B cell (primary cell): Measurements from ENCODE around the gene NELL1. TPM values are rescaled to one million over a fixed set of nuclear protein-coding genes. Genes with fewer than 3 reads are reported as not detected.

Experiments
- ATAC-seq: fragments of 200-7000 bp; cut with Tn5 transposase; one replicate; pipeline ENCODE4 v1.10.0; 2021; ENCODE audit warnings: low read depth, mild to moderate bottlenecking, moderate number of reproducible peaks, moderate library complexity
- CTCF ChIA-PET: fragments of 350-600 bp; sonication (Branson Sonifier 250); formaldehyde crosslinking; loops from one replicate; lab custom pipeline; 2021; ENCODE audit warnings: antibody characterized with exemption, inconsistent platforms; lab: Charles Lee
- POLR2A ChIA-PET: fragments of 350-600 bp; sonication (Branson Sonifier 250); formaldehyde crosslinking; loops from one replicate; lab custom pipeline; 2021; ENCODE audit warnings: antibody characterized with exemption; lab: Charles Lee
- DNase-seq: peaks from one replicate; pipeline ENCODE4 v3.0.0; 2013
- H2AFZ ChIP-seq: 2 replicates; pipeline ENCODE4 v1.6.1; 2012; ENCODE audit warnings: mild to moderate bottlenecking, low read depth, low read length; ENCODE audit not compliant: insufficient read depth, poor library complexity, severe bottlenecking
- H3K27ac ChIP-seq, 2 donors: 1 replicate in 1 of 2; 2 replicates in 1 of 2; pipeline ENCODE4 v1.5.1; 2012 to 2013; ENCODE audit warnings: low read length in 2 of 2, mild to moderate bottlenecking in 2 of 2, moderate library complexity in 1 of 2
- H3K27me3 ChIP-seq, 4 experiments: fragments of 200-600 bp in 1 of 4; sonication (generic) in 1 of 4; replicated peaks in 1 of 4; 1 replicate in 2 of 4; 2 replicates in 2 of 4; pipeline versions ENCODE4 v1.6.1 to v1.7.0; 2013 to 2016; ENCODE audit warnings: low read length in 3 of 4, mild to moderate bottlenecking in 2 of 4, mixed read lengths in 1 of 4, moderate library complexity in 1 of 4; ENCODE audit not compliant: insufficient read depth in 4 of 4, control insufficient read depth in 3 of 4; ENCODE audit errors: control extremely low read depth in 1 of 4
- H3K36me3 ChIP-seq, 2 experiments: replicated peaks in 1 of 2; 1 replicate in 1 of 2; 2 replicates in 1 of 2; pipeline versions ENCODE4 v1.6.1 to v1.7.1; 2013; ENCODE audit warnings: low read length in 1 of 2; ENCODE audit not compliant: insufficient read depth in 2 of 2, control insufficient read depth in 1 of 2; ENCODE audit errors: control extremely low read depth in 1 of 2, extremely low read depth in 1 of 2
- H3K4me1 ChIP-seq, 2 donors: fragments of 200-600 bp in 1 of 2; sonication (generic) in 1 of 2; 1 replicate in 1 of 2; 2 replicates in 1 of 2; pipeline versions ENCODE4 v1.5.1 to v1.6.1; 2013 to 2017; ENCODE audit warnings: low read length in 2 of 2; ENCODE audit not compliant: control insufficient read depth in 2 of 2, insufficient read depth in 2 of 2
- H3K4me2 ChIP-seq: replicated peaks from 2 replicates; pipeline ENCODE3; 2012; ENCODE audit warnings: mild to moderate bottlenecking, low read depth, low read length; ENCODE audit not compliant: poor library complexity, severe bottlenecking
- H3K4me3 ChIP-seq, 5 experiments: fragments of 200-600 bp in 1 of 5; sonication (generic) in 1 of 5; 1 replicate in 3 of 5; 2 replicates in 2 of 5; pipeline versions ENCODE4 v1.5.1 to v1.7.0; 2011 to 2016; ENCODE audit warnings: low read length in 4 of 5, mild to moderate bottlenecking in 4 of 5, low read depth in 2 of 5, control low read depth in 1 of 5, moderate library complexity in 1 of 5; ENCODE audit not compliant: insufficient read depth in 1 of 5; ENCODE audit errors: control extremely low read depth in 1 of 5, extremely low read depth in 1 of 5
- H3K79me2 ChIP-seq: fragments of 200-600 bp; sonication (generic); one replicate; pipeline ENCODE4 v1.6.0; 2016; ENCODE audit warnings: low read length; ENCODE audit not compliant: control insufficient read depth, insufficient read depth
- H3K9ac ChIP-seq: fragments of 200-600 bp; sonication (generic); 2 replicates; pipeline ENCODE4 v1.6.1; 2017; ENCODE audit warnings: mild to moderate bottlenecking, low read length, moderate library complexity
- H3K9me3 ChIP-seq, 3 donors: one replicate each; pipeline versions ENCODE4 v1.6.1 to v1.7.1; 2013; ENCODE audit warnings: low read length in 2 of 3; ENCODE audit not compliant: control insufficient read depth in 2 of 3, insufficient read depth in 1 of 3; ENCODE audit errors: control extremely low read depth in 1 of 3
- H4K20me1 ChIP-seq: 2 replicates; pipeline ENCODE4 v1.6.0; 2012; ENCODE audit warnings: mild to moderate bottlenecking, low read length; ENCODE audit not compliant: insufficient read depth, control insufficient read depth, poor library complexity, severe bottlenecking
- H3K27ac Mint-ChIP-seq: one replicate; pipeline ENCODE4 v1.8.0; 2021; ENCODE audit warnings: mixed read lengths
- H3K27me3 Mint-ChIP-seq: one replicate; pipeline ENCODE4 v1.8.0; 2021; ENCODE audit warnings: mixed read lengths
- H3K4me1 Mint-ChIP-seq: one replicate; pipeline ENCODE4 v1.8.0; 2021; ENCODE audit warnings: mixed read lengths
- H3K4me3 Mint-ChIP-seq: one replicate; pipeline ENCODE4 v1.8.0; 2021; ENCODE audit warnings: mixed read lengths
- H3K9me3 Mint-ChIP-seq: one replicate; pipeline ENCODE4 v1.8.0; 2022; ENCODE audit warnings: mixed read lengths; ENCODE audit not compliant: insufficient read depth
- EZH2 ChIP-seq: IDR thresholded peaks from 2 replicates; pipeline ENCODE4 v1.6.1; 2012; ENCODE audit warnings: borderline replicate concordance, low read depth, mild to moderate bottlenecking, moderate library complexity, low read length; ENCODE audit not compliant: insufficient read depth, poor library complexity, severe bottlenecking
- WGBS: methylation state at CpG from one replicate; pipeline ENCODE4 v1.1.5; 2013; ENCODE audit warnings: missing lambda C conversion rate; ENCODE audit not compliant: insufficient coverage; 5-methylcytosine and 5-hydroxymethylcytosine counted together
- intact Hi-C: fragments of 100-400 bp; cut with micrococcal nuclease; formaldehyde crosslinking; loops from one replicate; pipeline ENCODE4 v1.10.0; 2022
- polyA plus RNA-seq: library from polyadenylated mRNA; depleted of rRNA; stranded (reverse); fragments of >200 nt; gene quantifications from 2 replicates; pipeline ENCODE4 v1.2.3, GENCODE V29; 2012
- total RNA-seq, 2 donors: library from RNA; stranded (reverse); fragments of 120-200 nt in 1 of 2; gene quantifications; 1 replicate in 1 of 2; 2 replicates in 1 of 2; pipeline versions ENCODE4 v1.2.3 to v1.2.4, GENCODE V29; 2013 to 2022
- TF ChIP-seq, protein P1 (sequence below): fragments of 200-600 bp; IDR thresholded peaks from one replicate; pipeline ENCODE4 v1.8.0; 2022; ENCODE audit warnings: antibody characterized with exemption, mild to moderate bottlenecking

The NELL1 gene
- total and polyA plus RNA-seq, 2 donors (not counting 1 experiment from before 2014, with no cell fraction given), result not detected

DNA sequence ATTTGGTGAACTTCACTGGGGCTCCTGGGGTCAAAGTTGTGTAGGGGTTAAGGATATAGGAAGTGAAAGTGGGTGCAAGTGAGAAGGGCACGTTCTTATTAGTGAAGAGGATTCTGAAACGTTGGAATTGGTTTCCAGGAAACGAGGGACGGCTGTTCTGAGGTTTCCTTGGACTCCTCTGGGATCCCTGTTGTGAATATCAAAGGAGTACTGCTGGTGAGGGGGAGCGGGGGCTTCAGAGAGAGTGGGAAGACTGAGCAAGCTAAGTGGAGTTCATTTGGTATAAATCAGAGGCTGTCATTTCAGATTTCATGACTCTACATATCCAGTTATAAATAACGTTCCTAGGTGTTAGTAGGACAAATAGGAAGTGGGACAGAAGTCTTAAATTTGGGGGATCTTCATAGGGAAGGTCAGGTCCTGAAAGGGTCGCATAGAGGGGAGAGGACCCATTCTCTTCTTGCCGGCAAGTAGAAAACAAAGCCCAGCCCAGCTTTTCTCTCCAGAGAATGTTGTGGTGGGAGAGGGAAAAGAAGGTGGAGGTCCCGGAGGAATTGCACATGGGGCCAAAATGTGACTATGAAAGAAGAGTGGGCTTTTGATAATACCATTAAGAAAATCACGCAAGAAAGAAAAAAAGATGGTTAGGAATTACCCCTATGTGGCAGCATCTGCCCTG lies 1.1 kb upstream of the NELL1 start:
- no peaks in the 10 kb centered on the region for H3K9me3 ChIP-seq
- H2AFZ ChIP-seq, result no peak overlapping the region
- H3K4me2 ChIP-seq, result no peak overlapping the region
- POLR2A ChIA-PET, result no interaction called here
- Mint-ChIP-seq H3K4me1 (peaks cover 13% of the 10 kb centered on the region), H3K27me3 (peaks cover 68% of the 10 kb centered on the region), H3K9me3 (no peaks in the 10 kb centered on the region), H3K27ac (no peak overlapping the region), H3K4me3 (peak overlapping the region; percentile 32)
- H3K9ac ChIP-seq, result no peak overlapping the region
- no peaks in the 10 kb centered on the region for H3K79me2 ChIP-seq
- no peak overlapping the region for H3K4me3 ChIP-seq
- no peak for TF ChIP-seq EZH2
- TF ChIP-seq, protein P1, sequence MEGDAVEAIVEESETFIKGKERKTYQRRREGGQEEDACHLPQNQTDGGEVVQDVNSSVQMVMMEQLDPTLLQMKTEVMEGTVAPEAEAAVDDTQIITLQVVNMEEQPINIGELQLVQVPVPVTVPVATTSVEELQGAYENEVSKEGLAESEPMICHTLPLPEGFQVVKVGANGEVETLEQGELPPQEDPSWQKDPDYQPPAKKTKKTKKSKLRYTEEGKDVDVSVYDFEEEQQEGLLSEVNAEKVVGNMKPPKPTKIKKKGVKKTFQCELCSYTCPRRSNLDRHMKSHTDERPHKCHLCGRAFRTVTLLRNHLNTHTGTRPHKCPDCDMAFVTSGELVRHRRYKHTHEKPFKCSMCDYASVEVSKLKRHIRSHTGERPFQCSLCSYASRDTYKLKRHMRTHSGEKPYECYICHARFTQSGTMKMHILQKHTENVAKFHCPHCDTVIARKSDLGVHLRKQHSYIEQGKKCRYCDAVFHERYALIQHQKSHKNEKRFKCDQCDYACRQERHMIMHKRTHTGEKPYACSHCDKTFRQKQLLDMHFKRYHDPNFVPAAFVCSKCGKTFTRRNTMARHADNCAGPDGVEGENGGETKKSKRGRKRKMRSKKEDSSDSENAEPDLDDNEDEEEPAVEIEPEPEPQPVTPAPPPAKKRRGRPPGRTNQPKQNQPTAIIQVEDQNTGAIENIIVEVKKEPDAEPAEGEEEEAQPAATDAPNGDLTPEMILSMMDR, result no peak
- ATAC-seq, result no peak
- CTCF ChIA-PET, result no interaction called here
- no peak overlapping the region for H3K27ac ChIP-seq
- intact Hi-C loops, result no loop called here
- no peaks in the 10 kb centered on the region for H4K20me1 ChIP-seq
- no peak for DNase-seq
- peaks cover 6 to 11% of the 10 kb centered on the region in 2 donors for H3K4me1 ChIP-seq
- H3K27me3 ChIP-seq, result peaks cover 0 to 53% (median 25%) of the 10 kb centered on the region in 4 experiments
- 8% methylated on average over 5 of the region's 10 CpGs for WGBS
- no peaks in the 10 kb centered on the region for H3K36me3 ChIP-seq

DNA sequence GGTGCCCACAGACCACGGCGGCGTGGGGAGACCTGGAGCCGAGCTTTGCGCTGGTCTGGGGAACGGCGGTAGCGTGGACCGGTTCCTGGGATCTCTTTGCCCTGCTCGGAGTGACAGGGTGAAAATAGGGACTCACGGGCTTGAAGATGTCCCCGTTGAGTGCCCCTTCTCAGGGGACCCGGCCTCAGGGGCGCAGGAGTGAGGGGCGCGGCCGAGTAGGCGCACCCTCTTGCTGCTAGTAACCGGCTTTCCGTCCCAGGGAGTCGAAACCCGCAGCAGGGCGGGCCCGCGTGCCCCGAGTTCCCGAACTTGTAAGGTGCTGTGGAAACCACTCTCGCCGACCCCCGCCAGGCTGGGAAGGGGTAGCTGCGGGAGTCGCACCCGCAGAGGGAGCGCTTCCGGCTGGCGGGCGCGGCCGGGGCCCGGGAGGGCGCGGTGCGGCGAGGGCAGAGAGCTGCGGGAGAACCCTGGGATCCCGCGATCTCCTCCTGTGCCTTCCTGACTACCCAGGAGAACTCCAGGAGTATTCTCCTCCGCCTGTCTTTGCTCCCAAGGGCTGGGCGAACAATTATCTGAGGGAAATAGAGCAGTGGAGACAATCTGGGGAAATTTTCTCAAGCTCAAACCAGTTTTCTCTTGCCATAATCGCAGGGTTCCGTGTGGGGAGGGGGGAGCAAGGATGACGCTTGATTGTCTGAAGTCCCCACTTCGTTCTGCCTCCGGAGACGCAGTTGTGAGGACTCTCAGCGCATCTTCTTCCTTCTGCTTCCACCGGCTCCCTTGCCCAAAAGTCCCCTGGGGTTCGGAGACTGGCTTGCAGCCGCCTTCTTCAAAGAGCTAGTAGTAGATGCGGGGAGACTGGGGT lies 666 bp downstream of the NELL1 start:
- no peaks in the 10 kb centered on the region for H3K9me3 Mint-ChIP-seq
- Histone ChIP-seq H3K36me3 (no peaks in the 10 kb centered on the region), H3K27ac (no peak overlapping the region), H4K20me1 (no peaks in the 10 kb centered on the region), H3K9ac (no peak overlapping the region), H3K79me2 (no peaks in the 10 kb centered on the region), H3K9me3 (no peaks in the 10 kb centered on the region), H3K27me3 (peaks cover 0 to 60% (median 25%) of the 10 kb centered on the region in 4 experiments), H3K4me2 (no peak overlapping the region), H2AFZ (peak overlapping the region; percentile 16), H3K4me1 (peaks cover 6 to 11% of the 10 kb centered on the region in 2 donors), H3K4me3 (no peak overlapping the region)
- H3K4me1 Mint-ChIP-seq, result peaks cover 13% of the 10 kb centered on the region
- DNase-seq (no peak), ATAC-seq (no peak)
- WGBS, result 3% methylated on average over 56 of the region's 60 CpGs
- no peak overlapping the region for H3K4me3 Mint-ChIP-seq
- CTCF ChIA-PET, result no interaction called here
- H3K27me3 Mint-ChIP-seq, result peaks cover 77% of the 10 kb centered on the region
- no peak for TF ChIP-seq EZH2
- TF ChIP-seq, protein P1, result no peak
- intact Hi-C loops, result no loop called here
- H3K27ac Mint-ChIP-seq, result no peak overlapping the region
- POLR2A ChIA-PET, result no interaction called here
